HG03097 (cell line): ENCODE data around the gene POLR2M.

Source experiments
- ATAC-seq: cut with Tn5 transposase; IDR thresholded peaks from one replicate; pipeline ENCODE4 v1.9.1; 2021; ENCODE audit not compliant: unreplicated experiment, low FRiP score

POLR2M gene

DNA sequence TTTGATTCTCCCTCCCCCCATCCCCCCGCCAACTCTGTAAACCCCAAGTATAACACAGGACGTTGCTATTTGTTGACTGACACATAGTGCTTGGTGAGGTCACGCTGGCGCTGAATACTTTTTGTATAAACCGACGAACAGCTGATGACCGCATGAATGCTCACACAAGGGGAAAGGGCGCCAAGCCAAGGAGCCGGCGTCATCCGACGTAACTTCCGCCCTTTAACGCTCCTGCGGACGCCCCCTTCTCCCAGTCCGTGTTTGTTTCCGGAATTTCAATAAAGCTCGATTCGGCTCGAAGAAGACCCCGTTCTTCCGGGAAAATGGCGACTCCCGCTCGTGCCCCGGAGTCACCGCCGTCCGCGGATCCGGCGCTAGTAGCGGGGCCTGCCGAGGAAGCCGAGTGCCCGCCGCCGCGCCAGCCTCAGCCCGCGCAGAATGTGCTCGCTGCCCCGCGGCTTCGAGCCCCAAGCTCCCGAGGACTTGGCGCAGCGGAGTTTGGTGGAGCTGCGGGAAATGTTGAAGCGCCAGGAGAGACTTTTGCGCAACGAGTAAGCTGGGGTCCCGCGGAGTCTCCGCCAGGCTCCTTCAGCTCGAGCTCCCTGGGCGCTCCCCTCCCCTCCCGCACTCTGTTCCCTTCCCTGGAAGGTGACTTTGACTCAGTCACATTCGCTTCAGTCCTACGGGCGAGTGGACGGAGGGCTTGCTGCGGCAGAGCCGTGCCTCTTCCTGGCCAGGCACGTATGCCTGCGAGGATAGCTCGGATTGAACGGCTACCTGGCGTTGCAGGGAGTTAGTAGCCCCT lies at the start of gene POLR2M:
POLR2M (plus strand) TSS at position 310 of the 805 bp plus-strand sequence; CDS start at position 439, 129 bp downstream.
- ATAC-seq = peak; percentile 86

- no peak for ATAC-seq
Measured at GRCh38 chr15:57657619-57658018, 48.9 kb upstream of the POLR2M start.

DNA sequence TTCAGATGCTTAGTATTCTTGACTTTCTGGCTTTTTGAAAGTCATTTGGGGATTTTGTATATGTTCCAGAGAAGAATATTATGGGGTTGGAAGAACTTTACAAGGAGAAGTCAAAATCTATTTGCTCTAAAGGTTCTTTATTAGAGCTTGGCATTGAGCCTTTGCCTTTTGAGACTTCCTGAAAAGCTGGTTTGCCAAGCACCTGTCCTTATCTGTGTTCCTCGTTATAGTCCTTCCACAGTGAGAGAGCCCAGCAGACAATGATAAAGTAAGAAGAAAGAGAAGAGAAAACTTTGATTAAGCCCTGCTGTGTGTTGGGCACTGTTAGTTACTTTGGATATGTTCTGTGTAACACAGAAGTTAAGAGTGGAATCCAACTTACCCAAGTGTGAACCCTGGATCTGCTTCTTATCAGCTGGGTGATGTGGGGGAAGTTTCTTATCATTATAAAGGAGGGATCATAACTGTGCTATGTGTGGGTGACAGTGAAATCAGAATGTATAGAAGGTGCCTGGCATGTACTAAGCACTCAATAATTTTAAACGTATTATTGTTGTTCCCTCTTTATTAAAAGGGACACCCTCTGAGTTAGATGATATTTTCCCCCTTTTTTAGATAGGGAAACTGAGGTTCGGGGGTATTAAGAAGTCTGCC lies 44.3 kb upstream of the POLR2M start:
- no peak for ATAC-seq

DNA sequence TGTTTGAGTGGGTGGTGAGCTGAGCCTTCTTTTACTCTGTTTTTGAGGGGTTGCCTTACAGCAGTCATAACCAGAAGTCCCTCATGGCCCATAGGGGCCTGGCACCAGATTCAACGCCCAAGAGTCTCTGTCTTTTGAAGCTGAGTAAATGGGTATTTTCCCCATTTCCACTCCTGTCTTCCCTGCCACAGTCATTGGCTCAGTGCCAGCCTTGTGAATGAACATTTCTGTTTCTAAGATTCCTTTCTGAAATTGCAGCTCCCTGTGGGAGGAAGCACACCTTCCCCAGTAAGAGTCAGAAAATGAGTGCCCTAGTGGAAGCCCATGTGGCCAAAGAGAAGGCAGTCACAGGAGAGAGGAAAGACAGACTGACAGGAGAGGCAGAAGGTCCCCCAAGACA lies 43.7 kb upstream of the POLR2M start:
- ATAC-seq = no peak

DNA sequence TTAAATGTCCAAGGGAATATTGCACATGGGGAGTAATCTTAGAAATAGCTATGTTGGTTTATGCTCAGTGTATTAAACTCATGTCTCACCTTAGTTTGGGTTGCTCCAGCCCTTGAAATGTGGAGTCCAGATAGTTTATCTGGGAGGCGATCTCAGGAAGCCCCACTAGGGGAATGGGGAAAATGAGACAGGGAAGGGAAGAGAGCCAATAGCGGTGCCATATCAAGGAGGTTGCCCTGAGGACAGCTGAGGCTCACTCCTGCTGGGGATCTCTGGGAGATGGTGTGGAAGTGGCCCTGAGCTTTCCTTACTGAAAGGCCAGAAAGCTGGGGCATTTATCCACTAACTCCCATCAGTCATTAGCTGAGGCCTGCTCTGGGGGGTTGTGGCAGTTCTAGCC lies 43.3 kb upstream of the POLR2M start:
- no peak for ATAC-seq

DNA sequence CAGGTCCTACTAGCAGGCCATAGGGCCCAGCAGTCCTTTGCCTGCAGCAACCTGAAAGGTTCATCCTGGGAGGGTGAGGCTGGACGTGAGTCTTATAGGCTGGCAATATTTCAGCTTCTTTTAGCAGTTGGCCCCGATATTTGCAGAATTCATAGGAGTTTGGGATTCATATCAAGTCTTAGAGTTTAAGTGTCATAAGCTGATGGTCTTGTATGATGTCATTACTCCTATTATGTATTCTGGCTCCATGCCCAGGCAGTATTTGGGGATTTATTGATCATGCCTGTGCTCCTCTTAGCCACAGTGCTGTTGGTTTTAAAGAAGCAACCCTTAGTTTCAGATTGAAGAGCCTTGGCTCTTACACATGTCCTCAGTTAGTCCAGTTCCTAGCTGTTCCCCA lies 41.3 kb upstream of the POLR2M start:
- ATAC-seq = no peak

- no peak for ATAC-seq
Measured at GRCh38 chr15:57665939-57666338, 40.6 kb upstream of the POLR2M start.

DNA sequence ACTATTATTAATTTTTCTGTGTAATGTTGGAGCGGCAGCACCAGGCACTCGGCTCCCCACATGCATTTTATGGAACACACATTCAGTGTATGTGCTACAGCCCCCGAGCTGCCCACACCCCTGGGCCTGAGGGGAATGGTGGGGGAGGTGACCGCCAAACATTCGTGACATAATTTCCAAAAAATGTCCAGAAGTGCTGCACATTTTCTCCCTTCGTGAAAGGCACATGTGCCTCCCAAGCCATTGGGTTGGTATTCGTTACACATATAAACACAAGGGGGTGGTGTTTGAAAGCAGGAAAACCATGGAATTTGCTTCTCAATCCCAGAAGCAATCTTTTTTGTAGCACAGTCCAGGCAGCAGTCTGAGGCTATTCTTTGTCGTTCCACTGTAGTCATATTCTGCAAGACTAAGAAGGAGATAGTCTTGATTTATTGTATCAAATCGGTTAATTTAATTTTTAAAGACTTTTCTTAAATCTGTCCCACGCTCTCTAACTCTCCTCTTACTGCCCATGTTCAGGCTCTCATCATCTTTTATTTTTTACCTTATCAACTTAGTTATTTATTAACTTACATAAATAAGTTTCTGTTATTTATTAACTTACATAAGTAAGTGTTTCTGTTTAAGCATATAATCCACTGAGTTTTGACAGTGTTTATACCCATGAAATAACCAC lies 39.2 kb upstream of the POLR2M start:
- no peak for ATAC-seq

- ATAC-seq = no peak
Measured at GRCh38 chr15:57668016-57668415, 38.5 kb upstream of the POLR2M start.

DNA sequence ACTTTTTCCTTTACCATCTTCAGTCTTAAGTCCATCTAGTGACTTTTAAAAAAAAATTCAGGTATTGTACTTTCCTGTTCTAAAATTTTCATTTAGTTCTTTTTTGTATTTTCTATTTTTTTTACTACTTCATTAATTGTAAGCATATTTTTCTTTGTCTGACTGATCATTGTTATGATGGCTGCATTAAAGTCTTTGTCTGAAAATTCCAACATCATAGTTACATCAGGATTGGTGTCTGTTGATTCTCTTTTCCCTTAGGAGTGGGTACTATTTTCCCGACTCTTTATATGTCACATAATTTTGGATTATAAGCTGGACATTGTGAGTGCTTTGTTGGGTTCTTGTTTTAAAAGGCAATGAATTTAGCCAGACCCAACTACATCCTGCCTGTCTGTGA lies 34.9 kb upstream of the POLR2M start:
- no peak for ATAC-seq

- ATAC-seq = no peak
Measured at GRCh38 chr15:57675481-57676181, 30.9 kb upstream of the POLR2M start.

DNA sequence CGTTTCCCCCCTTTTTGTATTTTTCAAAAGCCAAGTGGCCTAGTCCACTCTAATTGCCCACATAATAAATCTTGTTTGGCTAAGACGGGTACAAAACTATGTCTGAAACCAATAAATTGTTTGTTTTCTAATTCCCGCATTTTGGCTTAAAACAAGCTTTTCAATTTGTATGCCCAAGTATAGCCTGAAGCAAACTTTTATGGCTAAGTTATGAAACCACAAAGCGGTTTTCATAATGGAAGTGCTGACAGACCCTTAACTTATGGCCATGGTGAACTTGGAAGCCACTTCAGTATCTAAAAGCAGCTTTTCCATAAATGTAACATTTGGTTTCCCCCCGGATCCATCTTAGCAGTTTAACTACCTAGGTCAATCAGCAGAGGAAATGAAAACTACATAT lies 29.9 kb upstream of the POLR2M start:
- no peak for ATAC-seq

DNA sequence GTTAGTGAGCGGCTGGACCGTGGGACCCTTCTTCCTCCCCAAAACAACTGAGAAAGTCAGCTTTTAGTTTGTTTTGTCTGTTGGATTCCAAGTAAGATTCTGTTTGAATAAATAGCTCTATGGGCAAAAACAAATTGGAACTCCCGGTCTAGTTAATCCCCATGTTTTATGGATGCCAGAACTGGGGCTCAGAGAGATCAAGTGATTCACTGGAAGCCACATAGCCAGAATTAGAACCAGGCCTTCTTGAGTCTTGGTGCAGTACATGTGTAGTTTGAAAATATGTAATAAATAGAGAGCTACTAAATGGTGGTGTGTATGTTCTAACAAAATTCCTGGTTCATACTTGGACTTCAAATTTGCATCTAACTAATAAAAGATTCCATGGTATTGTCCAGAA lies 29.3 kb upstream of the POLR2M start:
- no peak for ATAC-seq

GRCh38 chr15:57680021-57680420 lies 26.5 kb upstream of the POLR2M start:
- ATAC-seq = no peak

DNA sequence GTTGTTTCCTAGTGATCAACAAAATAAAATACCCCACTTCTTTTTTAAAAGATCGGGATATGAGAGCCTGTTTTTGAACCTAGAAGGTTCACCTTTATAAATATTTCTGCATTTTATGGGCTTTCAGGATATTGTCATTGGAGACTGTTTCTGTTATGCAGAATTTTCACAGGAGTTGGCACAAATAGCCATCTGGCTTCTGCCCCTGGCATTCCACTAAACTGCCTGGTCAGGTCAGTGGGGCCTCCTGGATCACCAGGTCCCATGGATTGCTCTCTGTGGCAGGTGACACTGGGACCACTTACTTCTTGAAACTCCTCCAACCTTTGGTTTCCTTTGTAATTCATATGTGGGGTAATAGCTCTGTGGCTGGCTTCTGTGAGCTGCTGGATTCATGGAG lies 25.5 kb upstream of the POLR2M start:
- ATAC-seq = no peak

- no peak for ATAC-seq
Measured at GRCh38 chr15:57683481-57683880, 23.0 kb upstream of the POLR2M start.

DNA sequence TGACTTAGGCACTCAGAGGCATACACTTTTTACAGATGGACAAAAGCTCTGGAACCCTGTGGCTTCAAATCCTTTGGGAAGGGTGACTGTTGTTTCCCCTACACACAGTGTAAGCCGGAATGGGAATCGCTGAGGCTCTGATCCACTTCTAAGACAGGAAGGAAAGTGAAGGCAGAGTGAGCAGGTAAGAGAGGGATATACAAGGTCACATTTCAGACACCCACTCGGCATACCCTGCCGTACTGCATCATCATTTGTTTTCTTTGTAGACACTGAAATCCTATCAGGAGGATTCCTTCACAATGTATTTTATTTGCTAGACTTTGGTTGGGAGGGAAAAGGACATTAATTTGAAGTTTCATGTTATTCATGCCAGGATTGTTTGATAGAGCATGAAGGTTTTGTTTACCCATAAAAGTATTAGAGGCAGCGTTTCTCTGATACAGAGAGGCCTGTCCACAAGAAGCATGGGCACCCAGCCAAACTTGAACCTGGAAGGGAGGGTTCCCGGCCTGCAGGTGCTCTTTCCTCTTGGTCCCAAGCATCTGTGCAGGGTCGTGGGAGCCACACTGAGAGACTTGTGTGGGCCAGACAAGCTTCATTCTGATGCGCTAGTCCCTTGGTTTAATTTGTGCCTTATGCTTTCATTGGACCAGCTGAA lies 21.9 kb upstream of the POLR2M start:
- ATAC-seq = no peak

DNA sequence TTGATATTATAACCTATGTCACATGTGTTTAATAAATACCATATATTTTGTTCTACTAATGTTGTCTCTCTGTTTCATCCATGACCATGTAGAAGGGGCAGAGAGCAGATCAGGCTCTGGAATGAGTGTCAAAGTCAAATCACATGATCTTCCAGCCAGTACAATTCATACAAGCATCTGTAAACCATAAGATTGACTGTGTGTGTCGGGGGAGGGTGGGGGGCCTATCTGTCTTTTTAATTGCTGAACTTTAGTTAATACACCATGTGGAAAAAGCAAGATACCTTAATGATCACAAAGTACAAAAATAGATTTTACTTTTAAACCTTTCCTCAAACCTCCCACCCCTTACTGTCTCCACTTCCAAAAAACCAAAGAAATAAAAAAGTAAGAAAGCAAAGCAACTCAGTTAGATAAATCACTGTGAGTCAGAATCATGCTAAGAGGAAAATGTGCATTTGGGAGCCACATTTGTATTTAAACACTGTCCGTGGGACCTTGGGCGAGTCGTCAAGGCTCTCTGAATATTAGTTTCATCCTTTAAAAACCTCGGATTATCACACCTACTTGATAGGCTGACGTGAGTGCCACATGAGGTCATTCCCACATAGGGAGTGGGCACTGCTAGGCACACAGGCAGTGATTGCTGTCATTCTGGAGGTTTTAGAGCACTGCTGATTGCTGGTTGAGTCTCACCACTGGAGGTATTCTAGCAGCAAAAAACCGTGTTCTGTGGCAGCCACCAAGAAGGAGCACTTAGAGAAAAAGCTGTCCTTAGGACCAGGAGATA lies 21.0 kb upstream of the POLR2M start:
- ATAC-seq = no peak

- ATAC-seq = no peak
Measured at GRCh38 chr15:57686657-57687056, 19.9 kb upstream of the POLR2M start.
